Glomerular endothelial cell (primary cell): ENCODE measurements around the gene CCR3. TPM values are rescaled to one million over a fixed set of nuclear protein-coding genes. Genes with fewer than 3 reads are reported as not detected.

Source experiments
- DNase-seq: peaks from one replicate; pipeline ENCODE4 v3.0.0-alpha.2; 2011; ENCODE audit warnings: low read depth, low spot score; ENCODE audit errors: extremely low read depth
- total RNA-seq: library from RNA; depleted of rRNA; stranded (reverse); fragments of >200 nt; gene quantifications from 2 replicates; pipeline ENCODE4 v1.2.3, GENCODE V29; 2015

CCR3 gene
- total RNA-seq, 1 donor from 2014 or later = not detected

DNA sequence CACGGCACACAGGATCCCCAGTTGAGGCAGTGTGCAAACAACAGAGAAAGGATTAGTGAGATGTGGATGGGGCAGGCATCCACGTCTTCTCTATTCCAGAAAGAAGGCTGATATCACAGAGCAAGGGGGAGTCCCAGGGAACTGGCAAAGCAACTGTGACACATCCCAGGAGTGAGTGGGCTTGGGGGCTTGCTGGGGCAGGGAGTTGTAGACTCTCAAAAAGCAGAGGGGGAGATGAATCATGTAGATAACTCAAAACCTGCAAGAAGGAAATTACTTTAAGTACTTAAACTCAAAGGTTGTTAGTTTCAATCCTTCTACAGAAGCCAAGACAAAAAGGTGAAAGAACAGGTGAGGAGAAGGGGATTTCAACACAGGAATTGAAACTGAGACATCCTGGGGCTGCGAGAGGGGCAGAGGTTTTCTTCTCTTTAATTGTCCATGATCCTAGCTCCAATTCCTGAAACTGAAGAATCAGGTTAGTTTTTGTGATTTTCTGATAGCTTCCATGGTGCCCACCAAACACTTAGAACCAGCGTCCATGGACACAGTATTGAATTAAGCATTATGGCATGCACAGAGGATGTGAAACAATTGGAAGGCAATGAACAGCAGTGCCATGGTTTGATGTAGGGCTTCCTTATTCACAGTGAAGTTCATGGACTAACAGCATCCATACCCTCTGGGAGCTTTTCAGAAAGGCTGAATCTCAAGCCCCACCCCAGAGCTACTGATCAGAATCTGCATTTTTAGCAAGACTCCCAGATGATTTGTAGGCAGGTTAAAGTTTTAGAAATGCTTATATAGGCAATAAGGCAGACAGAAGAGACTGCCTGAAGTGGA is 52.0 kb downstream of the CCR3 start:
- DNase-seq = no peak

DNA sequence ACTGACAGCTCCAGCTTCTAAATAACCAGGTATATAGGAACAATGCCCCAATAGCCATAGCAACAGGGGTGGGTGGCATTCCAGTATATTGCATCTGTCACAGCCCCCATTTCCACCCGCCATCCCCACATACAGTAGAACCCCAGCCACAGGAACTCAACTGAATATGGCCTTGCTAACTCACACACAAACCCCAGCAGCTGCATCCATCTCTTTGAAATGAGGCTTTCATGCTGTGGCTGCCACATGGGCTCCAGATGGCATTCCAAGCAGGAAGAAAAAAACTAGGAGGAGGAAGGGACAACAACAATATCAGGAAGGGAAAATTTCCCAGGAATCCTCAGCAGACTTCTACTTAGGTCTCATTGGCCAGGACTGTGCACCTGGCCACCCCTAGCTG is 54.6 kb downstream of the CCR3 start:
- DNase-seq = no peak

DNA sequence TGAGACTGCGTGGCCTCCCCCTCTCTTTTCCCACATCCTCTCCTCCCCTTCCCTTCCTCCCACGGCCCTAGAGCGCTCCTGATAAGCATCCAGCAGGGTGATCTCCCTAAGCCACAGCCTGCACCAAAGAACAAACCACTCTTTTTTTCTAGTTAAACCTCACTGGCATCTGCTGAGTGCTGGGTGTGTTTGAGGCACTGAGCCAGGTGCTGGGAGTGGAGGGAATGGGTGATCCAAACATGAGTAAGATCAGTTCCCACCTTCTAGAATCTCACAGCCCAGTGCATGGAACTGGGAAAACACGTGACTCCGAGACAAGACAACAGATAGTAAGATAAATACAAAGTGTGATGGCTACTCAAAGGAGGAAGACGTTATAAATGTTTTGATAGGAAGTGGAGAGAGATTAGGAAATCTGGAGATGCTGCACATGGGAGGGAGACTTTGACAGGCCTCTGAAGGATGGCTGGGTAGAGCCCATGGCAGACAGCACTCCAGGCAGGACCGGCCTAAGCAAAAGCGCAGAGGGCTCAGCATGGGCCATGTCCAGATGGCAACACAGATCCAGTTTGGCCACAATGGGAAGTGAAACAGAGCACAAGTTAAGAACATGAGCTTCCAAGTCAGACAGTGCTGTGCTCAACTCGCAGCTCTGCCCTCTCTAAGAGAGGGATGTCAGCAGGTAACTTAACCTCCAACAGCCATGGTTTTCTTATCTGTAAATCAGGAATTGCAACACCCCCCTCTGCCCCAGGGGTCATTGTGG is 55.6 kb downstream of the CCR3 start:
- no peak for DNase-seq

DNA sequence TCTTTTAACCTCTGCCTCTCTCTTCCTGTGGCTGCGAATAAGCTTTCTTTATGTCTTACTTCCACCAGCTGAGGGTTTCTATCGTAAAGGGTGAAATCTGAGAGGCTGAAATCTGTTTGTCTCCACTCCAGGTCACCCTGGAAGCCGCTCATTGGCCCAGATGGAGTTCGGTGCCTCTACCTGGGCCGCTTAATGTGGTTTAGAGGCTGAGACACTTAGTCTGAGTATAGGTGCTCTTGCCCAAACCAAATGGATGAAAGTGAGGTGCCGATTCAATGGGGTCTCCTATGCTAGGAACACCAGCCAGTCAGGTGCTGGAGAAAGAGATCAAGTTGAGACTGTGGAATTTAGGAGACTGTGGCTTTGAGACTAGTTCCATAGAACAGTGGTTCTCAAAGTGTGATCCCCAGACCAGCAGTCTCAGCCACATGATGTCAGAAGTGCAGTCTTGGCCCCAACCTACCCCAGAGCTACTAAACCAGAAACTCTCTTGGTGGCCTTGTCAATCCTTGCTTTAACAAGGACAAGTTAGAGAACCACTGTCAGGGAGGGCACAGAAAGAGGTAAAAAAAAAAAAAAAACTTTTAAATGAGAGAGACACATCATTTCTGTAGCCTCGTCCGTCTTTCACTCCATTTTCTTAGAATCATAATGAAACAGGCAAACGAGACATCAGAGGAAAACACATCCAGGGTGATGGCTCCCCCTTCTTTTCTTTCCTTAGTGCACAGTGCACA is 56.8 kb downstream of the CCR3 start:
- DNase-seq = no peak

DNA sequence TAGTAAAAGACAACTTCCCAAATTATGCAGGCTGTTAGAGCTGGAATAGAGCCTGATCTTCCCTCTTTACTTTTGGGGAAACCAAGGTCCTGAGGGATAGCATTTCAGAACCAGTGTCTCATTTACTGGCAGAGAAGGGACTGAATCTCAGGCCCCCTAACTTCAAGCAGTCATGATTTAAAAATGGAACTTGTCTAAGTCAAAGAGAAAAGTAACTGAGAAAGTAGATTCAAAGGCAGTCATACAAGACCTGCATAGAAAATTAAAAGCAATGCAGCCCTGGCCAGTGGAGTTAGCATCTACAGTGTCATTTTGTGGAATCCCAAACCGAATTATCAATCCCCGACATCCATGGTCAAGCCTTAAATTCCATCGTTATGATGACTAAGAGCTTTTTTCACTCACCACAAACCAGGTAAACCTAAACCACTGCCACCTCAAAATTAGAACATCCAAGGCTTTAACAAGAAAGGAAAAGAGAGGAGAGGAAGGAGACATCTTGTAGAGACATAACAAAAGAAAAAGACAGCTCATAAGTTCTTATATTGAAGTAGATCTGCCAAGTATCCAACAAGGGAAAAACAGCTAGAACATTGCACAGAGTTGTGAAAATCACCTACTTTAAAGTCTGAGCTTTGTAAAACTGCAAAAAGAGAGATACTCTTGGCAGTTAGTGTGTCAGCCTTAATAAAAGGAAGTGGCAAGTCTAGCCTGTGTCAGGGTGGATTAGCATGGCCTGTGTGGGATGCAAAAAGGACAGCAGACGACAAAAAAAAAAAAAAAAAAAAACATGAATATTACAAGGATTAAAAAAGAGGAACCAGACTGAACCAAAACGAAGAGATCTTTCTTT is 57.6 kb downstream of the CCR3 start:
- DNase-seq = no peak

DNA sequence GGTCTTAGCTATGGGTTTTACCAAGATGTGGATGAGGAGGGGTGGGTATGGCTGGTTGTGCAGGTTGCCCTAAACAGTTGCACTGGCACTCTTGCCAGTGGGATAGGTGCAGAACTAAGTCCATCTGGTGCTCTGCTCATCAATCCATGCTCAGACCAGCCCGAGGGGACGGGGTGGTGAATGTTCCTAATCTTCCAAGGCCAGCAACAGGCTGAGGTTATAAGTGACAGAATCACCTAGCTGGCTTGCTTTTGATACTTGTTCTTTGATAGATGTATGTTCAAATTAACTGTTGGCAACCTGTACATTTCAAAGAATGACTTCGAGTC is 58.2 kb downstream of the CCR3 start:
- no peak for DNase-seq

DNA sequence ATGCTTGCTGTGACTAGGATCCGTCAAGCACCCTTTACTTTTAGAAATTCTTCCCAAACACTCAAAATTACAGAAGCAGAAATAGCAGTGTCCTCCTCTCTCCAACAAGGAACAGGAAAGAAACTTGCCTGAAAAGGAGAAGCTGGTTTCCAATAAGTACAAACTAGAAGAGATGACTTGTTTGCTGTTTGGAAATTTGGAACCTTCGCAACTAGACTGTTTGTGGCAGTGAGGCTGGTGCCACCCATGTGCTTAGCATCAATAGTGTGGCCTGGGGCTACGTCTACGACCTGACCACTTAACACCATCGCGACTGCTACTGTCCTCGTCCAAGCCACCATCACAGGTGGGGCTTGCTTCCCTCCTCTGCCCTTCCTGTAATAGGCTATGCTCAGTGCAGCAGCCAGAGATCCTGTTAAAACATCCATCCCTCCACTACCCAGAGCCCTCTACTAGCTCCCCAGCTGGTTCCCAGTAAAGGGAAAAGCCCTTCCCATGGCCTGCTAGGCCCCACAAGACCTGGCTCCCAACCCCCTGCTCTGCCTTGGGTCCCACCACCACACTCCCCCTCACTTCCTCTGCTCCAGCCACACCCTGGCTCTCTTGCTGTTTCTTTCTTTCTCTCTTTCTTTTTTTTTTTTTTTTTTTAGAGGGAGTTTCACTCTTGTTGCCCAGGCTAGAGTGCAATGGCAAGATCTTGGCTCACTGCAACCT is 59.0 kb downstream of the CCR3 start:
- DNase-seq = no peak

DNA sequence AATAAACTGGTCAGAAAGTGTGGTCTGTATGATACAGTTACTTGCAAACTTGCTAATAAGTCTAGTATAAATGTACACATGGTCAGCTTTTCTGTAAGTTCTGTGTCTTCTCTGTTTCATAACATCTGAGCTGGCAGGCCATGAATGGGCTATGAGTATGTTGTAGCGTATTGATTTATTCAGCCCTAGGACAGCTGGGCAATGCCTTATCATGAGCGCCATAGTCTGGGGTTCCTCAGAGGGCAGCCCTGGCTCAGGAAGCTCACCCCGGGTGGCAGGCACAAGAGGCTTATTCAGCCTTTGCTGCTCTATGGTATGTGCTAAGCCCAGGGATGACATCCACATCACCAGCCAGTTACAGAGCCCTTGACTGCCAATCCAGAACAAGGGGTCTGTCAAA is 61.0 kb downstream of the CCR3 start:
- DNase-seq = no peak

DNA sequence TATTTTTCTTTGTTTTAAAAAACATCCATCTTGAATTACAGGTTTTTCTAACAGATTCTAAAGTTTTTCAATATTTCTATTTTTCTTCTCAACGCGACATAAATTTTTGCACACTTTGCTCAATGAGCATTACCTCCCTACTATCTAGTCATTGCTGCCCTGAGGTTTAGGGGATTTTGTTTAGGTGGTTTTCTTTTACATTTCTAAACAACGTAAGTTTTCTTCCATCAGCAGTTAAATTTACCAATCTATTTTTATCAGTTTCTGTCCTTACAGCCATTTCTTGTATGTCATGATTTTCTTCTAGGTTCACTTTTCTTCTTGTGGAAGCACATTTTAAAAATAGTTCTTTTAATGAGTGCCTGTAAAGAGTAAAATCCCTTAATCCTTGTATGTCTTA is 62.5 kb downstream of the CCR3 start:
- DNase-seq = no peak

DNA sequence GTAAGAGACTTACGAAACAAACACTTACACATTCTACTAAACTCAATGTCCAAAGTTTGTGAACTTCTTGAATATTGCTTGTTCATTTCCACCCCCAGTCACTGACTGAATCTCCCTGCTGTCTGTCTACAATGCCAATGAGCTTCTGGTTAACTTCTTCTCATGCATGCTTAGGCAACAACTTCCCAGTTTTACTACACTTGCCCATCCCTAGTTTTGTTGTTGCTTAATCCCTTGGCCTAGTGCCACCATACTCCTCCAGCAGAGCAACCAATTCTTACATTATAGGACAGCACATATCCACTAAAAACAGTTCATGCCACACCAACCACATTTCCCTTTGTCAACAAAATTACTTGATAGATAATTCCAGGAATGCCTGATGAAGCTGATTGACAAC is 70.7 kb downstream of the CCR3 start:
- DNase-seq = no peak

DNA sequence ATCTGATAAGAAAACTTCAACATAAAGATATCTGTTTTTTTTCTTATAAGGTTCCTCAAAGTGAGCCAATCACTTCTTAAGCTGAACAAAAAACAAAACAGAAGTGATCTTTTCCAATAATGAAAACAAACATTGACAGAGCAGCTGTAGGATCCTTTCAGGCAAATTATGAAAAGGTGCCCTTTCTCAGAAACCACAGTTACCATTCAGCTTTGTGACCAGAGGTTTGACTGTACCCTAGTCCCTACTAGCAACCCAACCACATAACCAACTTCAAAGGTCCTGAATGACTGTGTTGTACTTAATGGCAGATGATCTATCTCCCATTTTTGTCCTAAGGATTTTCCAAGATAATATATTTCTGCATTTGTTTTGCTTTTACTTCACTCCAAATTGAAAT is 72.3 kb downstream of the CCR3 start:
- no peak for DNase-seq

DNA sequence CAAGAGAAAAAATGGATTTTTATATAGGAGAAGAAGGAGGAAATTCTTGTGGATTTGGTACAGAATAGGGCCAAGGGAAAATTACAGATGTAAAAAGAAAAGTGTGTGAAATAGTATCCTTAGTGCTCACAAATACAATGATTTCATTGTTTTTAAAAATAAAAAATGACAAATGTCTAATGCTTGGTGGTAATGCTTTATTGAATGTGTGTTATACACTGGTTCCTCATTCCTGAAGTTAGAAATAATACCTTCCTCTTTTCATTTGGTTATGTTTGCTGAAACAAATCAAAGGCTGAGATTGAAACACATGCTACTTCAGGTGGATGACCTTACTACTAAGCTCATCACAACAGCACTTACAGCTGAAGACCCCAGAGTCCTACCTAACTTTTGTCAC is 73.9 kb downstream of the CCR3 start:
- DNase-seq = no peak

Other genes with a start within 250 kb of the CCR3 start
- gene FYCO1, start 246.6 kb upstream of the CCR3 start, total RNA-seq = 29.3 and 32.0 TPM in 2 replicates
- not detected in 2 replicates for gene XCR1, start 215.0 kb upstream of the CCR3 start, total RNA-seq
- gene CCR1, start 34.1 kb upstream of the CCR3 start, total RNA-seq = not detected in 2 replicates
- gene CCR2, start 111.7 kb downstream of the CCR3 start, total RNA-seq = not detected in 2 replicates
- gene CCR5, start 128.5 kb downstream of the CCR3 start, total RNA-seq = not detected in 2 replicates
- 11.5 and 15.8 TPM in 2 replicates for gene CCRL2, start 164.8 kb downstream of the CCR3 start, total RNA-seq
- not detected in 2 replicates for gene LTF, start 222.4 kb downstream of the CCR3 start, total RNA-seq